Spinal cord (tissue), 10 donors: ENCODE data around the gene IL15. TPM values are rescaled to one million over a fixed set of nuclear protein-coding genes. Genes with fewer than 3 reads are reported as not detected.
"Not testable (repeated sequence)": the region's sequence is repeated elsewhere in the genome, so short reads cannot be mapped to it uniquely, and the experiment has no call there.

Experiments used
- DNase-seq, 6 donors: peaks; one replicate each; pipeline versions ENCODE4 v3.0.0 to v3.0.0-alpha.2; 2013 to 2015; ENCODE audit warnings: low spot score in 6 of 6, low read depth in 4 of 6
- H3K27ac ChIP-seq: one replicate; pipeline ENCODE4 v1.5.1; 2013; ENCODE audit warnings: low read depth, low read length, control low read depth
- H3K27me3 ChIP-seq: one replicate; pipeline ENCODE4 v1.6.1; 2013; ENCODE audit warnings: low read length; ENCODE audit not compliant: control insufficient read depth, insufficient read depth
- H3K36me3 ChIP-seq: one replicate; pipeline ENCODE4 v1.6.1; 2013; ENCODE audit warnings: low read length; ENCODE audit not compliant: control insufficient read depth, insufficient read depth
- H3K4me1 ChIP-seq: one replicate; pipeline ENCODE4 v1.6.1; 2013; ENCODE audit warnings: low read length; ENCODE audit not compliant: control insufficient read depth, insufficient read depth
- H3K4me3 ChIP-seq: one replicate; pipeline ENCODE4 v1.5.1; 2013; ENCODE audit warnings: low read depth, low read length, control low read depth
- H3K9me3 ChIP-seq: one replicate; pipeline ENCODE4 v1.6.1; 2013; ENCODE audit warnings: low read length; ENCODE audit not compliant: control insufficient read depth, insufficient read depth
- WGBS: methylation state at CpG from one replicate; pipeline ENCODE4 v1.1.5; 2013; ENCODE audit warnings: missing lambda C conversion rate; ENCODE audit not compliant: insufficient coverage; 5-methylcytosine and 5-hydroxymethylcytosine counted together
- long read RNA-seq, 4 donors: transcript quantifications; one replicate each; lab custom pipeline, GENCODE V29; 2026
- polyA plus RNA-seq, 2 donors: library from polyadenylated mRNA; unstranded; fragments of 120-200 nt; gene quantifications; one replicate each; pipeline ENCODE4 v1.2.1, GENCODE V29; 2013; ENCODE audit not compliant: insufficient read length in 2 of 2
- total RNA-seq, 2 donors: library from RNA; depleted of rRNA in 1 of 2; stranded (reverse); fragments of 120-200 nt in 1 of 2; fragments of >200 nt in 1 of 2; gene quantifications; one replicate each; pipeline versions ENCODE4 v1.2.3 to v1.2.4, GENCODE V29; 2013 to 2014
- donor health status: healthy.

Gene IL15
- 1 to 10 TPM; 2.8 to 3.1 TPM for total RNA-seq
- 1 to 10 TPM; 1.1 to 2.1 TPM for polyA plus RNA-seq
- long read RNA-seq, donor 1: 0 reads
- long read RNA-seq, donor 2: 0 reads
- long read RNA-seq, donor 3: 0 reads
- long read RNA-seq, donor 4: 0 reads

GRCh38 chr4:141636082-141636770 is at the start of gene IL15:
Gene IL15 (plus strand): TSS chr4:141636583. CDS start chr4:141719465, 82,882 bp downstream.
- Histone ChIP-seq H3K4me1 (peaks cover 14% of the 10 kb centered on the region), H3K27ac (no peak within 1 kb of the TSS), H3K9me3 (no peaks in the 10 kb centered on the region), H3K36me3 (no peaks in the 10 kb centered on the region), H3K4me3 (peak within 1 kb of the TSS; percentile 64), H3K27me3 (peaks cover 21% of the 10 kb centered on the region)
- 1% methylated on average over 41 of the region's 43 CpGs for WGBS
- DNase-seq: peak in 3 of 6 donors; percentile 6 to 59 (median 56)

- Histone ChIP-seq H3K27ac (no peak overlapping the region), H3K4me3 (no peak overlapping the region), H3K9me3 (peaks cover 3% of the 10 kb centered on the region), H3K4me1 (no peaks in the 10 kb centered on the region), H3K27me3 (no peaks in the 10 kb centered on the region), H3K36me3 (no peaks in the 10 kb centered on the region)
- no CpG with 5 or more reads among the region's 1 CpG for WGBS
- DNase-seq: no peak
These were observed 48.5 kb upstream of the IL15 start for GRCh38 chr4:141587897-141588296.

DNA sequence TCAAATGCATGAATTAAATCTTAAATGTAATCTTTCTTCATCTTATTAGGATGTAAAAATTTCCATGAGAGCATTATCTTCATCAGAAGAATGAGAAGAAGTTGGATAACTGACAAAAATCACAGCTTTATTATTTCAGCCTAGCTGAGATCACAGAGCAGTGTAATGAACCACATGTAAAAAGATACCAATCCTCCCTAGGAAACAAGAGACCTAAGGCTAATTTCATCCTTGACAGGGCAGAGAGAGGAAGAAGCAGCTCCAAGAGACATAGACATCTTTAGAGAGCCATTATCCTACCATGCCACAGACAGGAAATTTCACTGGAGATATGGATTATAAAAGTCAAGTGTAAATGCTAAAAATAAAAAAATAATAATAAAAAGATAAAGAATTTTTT is 40.9 kb upstream of the IL15 start:
- DNase-seq: peak in 2 of 6 donors; percentile 5 to 6
- no peak overlapping the region for H3K4me3 ChIP-seq
- no peak overlapping the region for H3K27ac ChIP-seq
- no peaks in the 10 kb centered on the region for H3K36me3 ChIP-seq
- H3K9me3 ChIP-seq: peaks cover 2% of the 10 kb centered on the region
- no peaks in the 10 kb centered on the region for H3K27me3 ChIP-seq
- H3K4me1 ChIP-seq: no peaks in the 10 kb centered on the region

GRCh38 chr4:141599853-141600252 is 36.5 kb upstream of the IL15 start:
- H3K4me1 ChIP-seq: no peaks in the 10 kb centered on the region
- no peaks in the 10 kb centered on the region for H3K36me3 ChIP-seq
- no peak for DNase-seq
- no peak overlapping the region for H3K4me3 ChIP-seq
- H3K27ac ChIP-seq: no peak overlapping the region
- WGBS: no CpG with 5 or more reads among the region's 3 CpGs
- no peaks in the 10 kb centered on the region for H3K9me3 ChIP-seq
- no peaks in the 10 kb centered on the region for H3K27me3 ChIP-seq

DNA sequence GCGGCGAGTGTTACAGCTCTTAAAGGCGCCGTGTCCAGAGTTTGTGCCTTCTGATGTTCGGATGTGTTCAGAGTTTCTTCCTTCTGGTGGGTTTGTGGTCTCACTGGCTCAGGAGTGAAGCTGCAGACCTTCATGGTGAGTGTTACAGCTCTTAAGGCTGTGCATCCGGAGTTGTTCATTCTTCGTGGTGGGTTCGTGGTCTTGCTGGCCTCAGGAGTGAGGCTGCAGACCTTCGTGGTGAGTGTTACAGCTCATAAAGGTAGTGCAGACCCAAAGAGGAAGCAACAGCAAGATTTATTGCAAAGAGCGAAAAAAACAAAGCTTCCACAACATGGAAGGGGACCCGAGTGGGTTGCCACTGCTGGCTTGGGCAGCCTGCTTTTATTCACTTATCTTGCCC is 31.7 kb upstream of the IL15 start:
- not testable (repeated sequence) for H3K27me3 ChIP-seq, H3K9me3 ChIP-seq, H3K36me3 ChIP-seq, H3K4me1 ChIP-seq, H3K27ac ChIP-seq, DNase-seq, H3K4me3 ChIP-seq
- WGBS: 94% methylated on average over 10 of the region's 11 CpGs

- DNase-seq: no peak
- Histone ChIP-seq H3K4me3 (no peak overlapping the region), H3K36me3 (no peaks in the 10 kb centered on the region), H3K9me3 (no peaks in the 10 kb centered on the region), H3K27ac (no peak overlapping the region), H3K27me3 (no peaks in the 10 kb centered on the region), H3K4me1 (no peaks in the 10 kb centered on the region)
- WGBS: 87% methylated on average over 17 of the region's 18 CpGs
These were observed 30.9 kb upstream of the IL15 start for GRCh38 chr4:141605425-141605856.

DNA sequence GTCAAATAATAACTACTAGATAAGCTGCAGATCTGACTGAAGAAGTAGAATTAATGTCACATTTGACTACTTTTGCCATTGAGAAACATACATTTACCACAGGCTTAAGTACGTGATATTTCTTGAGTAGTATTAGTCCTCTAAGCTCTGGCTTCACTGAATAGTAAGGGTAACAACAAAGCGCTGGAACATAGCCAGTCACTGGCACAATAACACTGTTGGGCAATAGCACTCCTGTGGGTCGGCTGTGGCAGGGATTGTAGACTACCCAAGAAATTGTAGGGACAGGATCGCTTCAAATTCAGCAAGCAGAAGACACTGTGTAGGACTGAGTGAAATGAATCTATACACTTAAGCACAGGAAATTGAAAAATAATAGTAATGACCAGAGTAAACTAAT is 27.1 kb upstream of the IL15 start:
- DNase-seq: no peak
- no peaks in the 10 kb centered on the region for H3K9me3 ChIP-seq
- H3K4me1 ChIP-seq: no peaks in the 10 kb centered on the region
- H3K36me3 ChIP-seq: no peaks in the 10 kb centered on the region
- no peak overlapping the region for H3K4me3 ChIP-seq
- no peak overlapping the region for H3K27ac ChIP-seq
- WGBS: 94% methylated on average over 2 of the region's 4 CpGs
- no peaks in the 10 kb centered on the region for H3K27me3 ChIP-seq

DNA sequence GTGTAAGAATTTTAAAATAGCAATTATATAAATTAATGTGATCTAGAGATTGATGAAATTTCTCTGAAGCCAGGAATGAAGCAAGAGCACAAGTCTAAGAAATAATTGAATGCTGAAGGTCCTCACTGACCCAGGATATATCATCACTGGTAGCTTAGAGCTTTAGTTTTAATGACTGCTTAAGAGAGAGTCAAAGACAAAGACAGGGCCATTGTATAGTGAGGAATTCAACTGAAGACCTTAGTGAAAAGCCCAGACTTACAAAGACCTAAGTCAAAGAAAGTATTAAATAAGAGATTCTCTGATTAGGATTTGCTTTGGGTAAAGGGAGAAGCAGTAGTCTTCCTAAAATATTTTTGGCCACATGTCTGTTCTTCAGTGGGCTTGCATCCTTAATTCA is 26.0 kb upstream of the IL15 start:
- no peaks in the 10 kb centered on the region for H3K27me3 ChIP-seq
- H3K9me3 ChIP-seq: no peaks in the 10 kb centered on the region
- H3K4me3 ChIP-seq: no peak overlapping the region
- no peaks in the 10 kb centered on the region for H3K36me3 ChIP-seq
- DNase-seq: no peak
- H3K4me1 ChIP-seq: no peaks in the 10 kb centered on the region
- H3K27ac ChIP-seq: no peak overlapping the region

DNA sequence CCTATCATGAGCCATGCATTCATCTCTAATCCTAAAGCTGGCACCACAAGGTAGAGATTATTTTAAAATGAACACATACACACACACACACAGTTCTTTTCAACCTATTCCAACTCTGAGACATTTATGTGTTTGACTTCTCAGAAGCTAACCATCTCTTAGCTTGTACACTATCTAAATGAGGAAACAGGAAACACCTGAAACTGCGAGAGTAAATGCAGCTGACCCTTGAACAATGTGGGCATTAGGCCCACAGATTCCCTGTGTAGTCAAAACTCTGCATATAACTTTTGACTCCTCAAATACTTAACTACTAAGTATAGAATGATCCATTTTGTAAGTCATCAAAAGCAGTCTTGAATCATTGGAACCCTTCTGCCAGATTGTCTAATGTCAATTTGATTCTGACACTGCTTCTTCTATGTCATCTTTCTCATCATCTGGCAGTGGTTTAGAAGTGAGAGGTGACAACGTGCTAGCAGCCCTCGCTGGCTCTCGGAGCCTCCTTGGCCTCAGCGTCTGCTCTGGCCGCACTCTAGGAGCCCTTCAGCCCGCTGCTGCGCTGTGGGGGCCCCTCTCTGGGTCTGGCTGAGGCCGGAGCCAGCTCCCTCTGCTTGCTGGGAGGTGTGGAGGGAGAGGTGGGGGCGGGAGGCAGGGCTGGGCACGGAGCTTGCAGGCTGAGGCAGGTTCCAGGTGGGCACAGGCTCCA is 21.4 kb upstream of the IL15 start:
- Histone ChIP-seq H3K27me3 (no peaks in the 10 kb centered on the region), H3K27ac (no peak overlapping the region), H3K9me3 (no peaks in the 10 kb centered on the region), H3K36me3 (no peaks in the 10 kb centered on the region), H3K4me3 (no peak overlapping the region), H3K4me1 (no peaks in the 10 kb centered on the region)
- DNase-seq: no peak
- 98% methylated on average over 10 of the region's 11 CpGs for WGBS

DNA sequence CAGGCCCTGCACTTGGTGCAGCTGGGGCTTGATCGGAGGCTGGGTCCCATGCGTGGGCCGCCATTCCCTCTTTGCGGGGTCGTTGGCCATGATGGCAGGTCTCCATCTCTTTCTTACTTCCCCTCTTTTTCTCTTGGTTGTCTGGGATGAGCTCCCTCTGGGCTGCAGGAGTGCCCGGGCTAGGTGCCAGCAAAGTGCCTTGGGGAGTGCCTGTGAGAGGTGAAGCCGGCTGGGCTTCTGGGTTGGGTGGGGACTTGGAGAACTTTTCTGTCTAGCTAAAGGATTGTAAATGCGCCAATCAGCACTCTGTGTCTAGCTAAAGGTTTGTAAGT is 20.8 kb upstream of the IL15 start:
- not testable (repeated sequence) for DNase-seq, H3K36me3 ChIP-seq, H3K4me1 ChIP-seq, H3K9me3 ChIP-seq, H3K27ac ChIP-seq, H3K4me3 ChIP-seq, H3K27me3 ChIP-seq
- 97% methylated on average over 7 of the region's 8 CpGs for WGBS
